GM18498 (cell line): ENCODE results near the gene STK4.

Experiments used
- ATAC-seq: cut with Tn5 transposase; IDR thresholded peaks from one replicate; pipeline ENCODE4 v1.9.1; 2021; ENCODE audit warnings: mild to moderate bottlenecking, moderate library complexity; ENCODE audit not compliant: unreplicated experiment

Gene STK4

GRCh38 chr20:45080867-45081624 lies 114.7 kb downstream of the STK4 start:
- no peak for ATAC-seq

DNA sequence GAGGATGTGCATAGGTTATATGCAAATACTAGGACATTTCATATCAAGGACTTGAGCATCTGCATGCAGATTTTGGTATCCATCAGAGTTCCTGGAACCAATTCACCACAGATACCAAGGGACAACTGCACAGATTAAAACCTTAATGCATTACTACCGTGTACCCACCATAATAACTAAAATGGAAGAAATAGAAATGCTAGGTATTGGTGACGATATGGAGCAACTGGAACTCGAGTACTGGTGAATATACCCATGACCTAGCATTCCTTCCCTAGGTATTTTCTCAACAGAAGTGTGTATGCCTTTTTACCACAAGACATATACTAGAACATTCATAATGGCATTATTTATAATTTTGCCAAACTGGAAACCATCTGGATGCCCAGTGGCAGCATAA lies 116.2 kb downstream of the STK4 start:
- no peak for ATAC-seq

- ATAC-seq = no peak
Measured at GRCh38 chr20:45083127-45083526, 116.8 kb downstream of the STK4 start.

DNA sequence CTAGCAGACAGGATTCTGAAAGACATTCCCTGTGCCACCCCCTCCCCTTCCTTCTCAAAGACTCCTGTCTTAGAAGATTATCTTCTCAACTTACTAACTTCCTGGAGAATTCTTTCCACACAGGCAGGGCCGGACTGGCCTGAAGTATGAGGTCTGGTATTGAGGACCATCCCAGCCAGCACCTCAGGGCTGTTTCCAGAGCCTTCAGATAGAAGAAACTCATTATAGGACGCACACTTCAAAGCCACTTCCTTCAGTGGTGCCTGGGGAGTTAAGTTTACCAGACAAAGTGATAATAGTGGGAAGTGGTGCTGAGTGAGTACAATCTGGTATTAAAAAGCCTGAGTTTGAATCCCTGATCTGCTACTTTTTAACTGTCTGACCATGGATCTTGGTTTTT lies 119.0 kb downstream of the STK4 start:
- ATAC-seq = no peak

- no peak for ATAC-seq
Measured at GRCh38 chr20:45085867-45086266, 119.6 kb downstream of the STK4 start.

- ATAC-seq = no peak
Measured at GRCh38 chr20:45087097-45087790, 120.9 kb downstream of the STK4 start.

DNA sequence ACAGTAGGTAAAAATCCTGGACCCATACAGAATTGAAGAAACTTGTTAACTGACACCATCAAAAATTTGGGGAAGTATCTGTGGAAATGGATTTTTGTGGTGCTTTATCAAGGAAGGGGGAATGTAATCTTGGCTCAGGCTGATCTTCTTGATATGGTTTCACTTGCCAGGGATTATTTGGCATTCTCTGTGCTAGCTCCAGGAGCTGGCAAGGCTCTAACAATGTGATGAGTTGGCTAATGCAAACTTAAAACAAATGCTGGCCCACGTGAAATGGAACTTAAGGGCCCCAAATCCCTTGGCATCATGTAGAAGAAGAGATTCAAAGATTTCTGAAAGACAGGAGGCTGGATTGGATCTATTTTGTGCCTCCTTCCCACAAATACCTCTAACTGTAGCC lies 121.5 kb downstream of the STK4 start:
- ATAC-seq = no peak

- no peak for ATAC-seq
Measured at GRCh38 chr20:45088247-45088646, 121.9 kb downstream of the STK4 start.

DNA sequence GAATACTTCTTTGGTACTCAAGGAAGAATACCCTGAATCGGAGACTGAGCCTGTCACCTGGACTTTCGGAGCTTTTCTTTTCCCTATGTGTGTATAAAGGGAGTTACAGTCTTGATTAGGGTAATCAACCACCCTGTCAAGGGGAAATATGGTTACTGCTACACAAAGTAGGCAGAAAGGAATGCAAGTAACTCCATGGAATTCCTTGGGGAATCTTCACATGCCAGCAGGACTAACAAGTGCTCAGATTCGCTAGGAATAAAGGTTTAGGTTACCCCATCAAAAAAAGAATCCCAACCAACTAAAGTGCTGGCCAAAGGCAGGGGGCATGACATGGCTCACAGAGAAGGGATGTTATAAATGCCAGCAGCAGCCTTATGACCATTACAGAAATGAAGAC lies 124.2 kb downstream of the STK4 start:
- no peak for ATAC-seq

GRCh38 chr20:45091366-45091765 lies 125.1 kb downstream of the STK4 start:
- no peak for ATAC-seq

- no peak for ATAC-seq
Measured at GRCh38 chr20:45092898-45093297, 126.6 kb downstream of the STK4 start.

GRCh38 chr20:45094201-45094600 lies 127.9 kb downstream of the STK4 start:
- no peak for ATAC-seq

- no peak for ATAC-seq
Measured at GRCh38 chr20:45094864-45095574, 128.7 kb downstream of the STK4 start.

GRCh38 chr20:45095805-45096238 lies 129.5 kb downstream of the STK4 start:
- no peak for ATAC-seq

- ATAC-seq = no peak
Measured at GRCh38 chr20:45096781-45097180, 130.5 kb downstream of the STK4 start.

DNA sequence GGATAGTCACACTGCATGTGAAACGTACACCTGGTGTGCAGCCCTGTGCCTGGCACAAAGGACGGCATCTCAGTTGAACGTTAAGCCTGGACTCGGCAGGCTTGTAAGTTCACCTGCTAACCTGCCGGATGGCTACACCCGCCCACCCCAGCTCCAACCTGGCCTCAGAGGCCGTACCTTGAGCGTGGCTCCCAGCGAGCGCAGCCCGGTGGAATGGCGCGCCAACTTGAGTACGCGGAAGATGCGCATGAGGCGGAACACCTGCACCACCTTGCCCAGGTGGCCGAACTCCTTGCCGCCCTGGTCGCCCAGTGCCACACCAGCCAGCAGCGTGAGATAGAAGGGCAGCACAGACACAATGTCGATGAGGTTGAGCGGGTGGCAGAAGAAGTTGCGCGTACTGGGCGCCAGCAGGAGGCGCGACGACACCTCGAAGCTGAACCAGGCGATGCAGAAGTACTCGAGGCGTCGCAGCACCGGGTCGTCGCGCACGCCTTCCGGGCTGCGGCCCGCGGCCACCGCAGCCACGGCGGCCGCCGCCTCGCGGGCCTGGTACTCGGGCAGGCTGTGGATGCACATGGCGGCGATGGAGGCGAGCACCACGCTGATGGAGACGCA lies 131.3 kb downstream of the STK4 start:
- ATAC-seq = no peak

GRCh38 chr20:45098103-45098773 lies 131.9 kb downstream of the STK4 start:
- ATAC-seq = no peak

- no peak for ATAC-seq
Measured at GRCh38 chr20:45100563-45101245, 134.4 kb downstream of the STK4 start, which contains the start of gene KCNS1. KCNS1 (minus strand) TSS chr20:45101127; CDS start chr20:45099236, 1,891 bp downstream.

GRCh38 chr20:45101333-45101850 lies 135.1 kb downstream of the STK4 start:
- no peak for ATAC-seq

- ATAC-seq = no peak
Measured at GRCh38 chr20:45103072-45103471, 136.8 kb downstream of the STK4 start.
